K562 (cell line): Measurements from ENCODE around the gene GARNL3. TPM values are rescaled to one million over a fixed set of nuclear protein-coding genes. Genes with fewer than 3 reads are reported as not detected.

Experiments
- ARID2 ChIP-seq: fragments of 450-650 bp; IDR thresholded peaks from 2 replicates; pipeline ENCODE4 v1.6.1; 2017; ENCODE audit warnings: antibody characterized with exemption, mild to moderate bottlenecking
- C11orf30 ChIP-seq: fragments of 450-650 bp; IDR thresholded peaks from 2 replicates; pipeline ENCODE4 v1.6.1; 2016; ENCODE audit warnings: low read depth, mild to moderate bottlenecking
- CTCFL ChIP-seq: IDR thresholded peaks from 2 replicates; pipeline ENCODE4 v1.6.1; 2011; ENCODE audit warnings: borderline replicate concordance, low read depth, mild to moderate bottlenecking, moderate library complexity, low read length; ENCODE audit not compliant: insufficient read depth, poor library complexity, severe bottlenecking
- ELF2 ChIP-seq: fragments of 250-450 bp; sonication (Bioruptor Pico); IDR thresholded peaks from 2 replicates; pipeline ENCODE4 v1.5.0; 2021; ENCODE audit warnings: mild to moderate bottlenecking
- ETS2 ChIP-seq: IDR thresholded peaks from 2 replicates; pipeline ENCODE4 v1.6.1; 2016; ENCODE audit warnings: borderline replicate concordance, missing genetic modification characterization, mild to moderate bottlenecking, moderate library complexity, missing compliant biosample characterization; ENCODE audit not compliant: poor library complexity, severe bottlenecking
- PURB ChIP-seq: sonication (generic); formaldehyde crosslinking; IDR thresholded peaks from 2 replicates; pipeline ENCODE4 v1.9.0; 2021; ENCODE audit warnings: low read depth, mild to moderate bottlenecking, missing genetic modification reagents
- SMARCA4 ChIP-seq: fragments of 450-650 bp; IDR thresholded peaks from 2 replicates; pipeline ENCODE4 v1.6.1; 2016
- SRSF7 ChIP-seq: fragments of 200-400 bp; formaldehyde crosslinking; optimal IDR thresholded peaks from 2 replicates; pipeline ENCODE3; 2017; ENCODE audit warnings: mild to moderate bottlenecking, low read depth, low read length
- STAT6 ChIP-seq: sonication (generic); formaldehyde crosslinking; IDR thresholded peaks from 2 replicates; pipeline ENCODE4 v1.8.1; 2023; ENCODE audit warnings: mild to moderate bottlenecking, missing genetic modification reagents
- TAF9B ChIP-seq: fragments of 450-650 bp; IDR thresholded peaks from 2 replicates; pipeline ENCODE4 v1.6.1; 2018; ENCODE audit warnings: mild to moderate bottlenecking; ENCODE audit not compliant: partially characterized antibody
- YY1 ChIP-seq, 3 experiments: IDR thresholded peaks; 2 replicates each; pipeline ENCODE4 v1.6.1; 2011; ENCODE audit warnings: low read length in 2 of 3, mild to moderate bottlenecking in 2 of 3, moderate library complexity in 2 of 3, borderline replicate concordance in 1 of 3, control low read depth in 1 of 3, low read depth in 1 of 3; ENCODE audit not compliant: insufficient read depth in 3 of 3, insufficient replicate concordance in 2 of 3, control insufficient read depth in 1 of 3, insufficient read length in 1 of 3; ENCODE audit errors: extremely low read depth in 1 of 3
- ZBTB33 ChIP-seq: sonication (generic); formaldehyde crosslinking; IDR thresholded peaks from 2 replicates; pipeline ENCODE4 v1.8.1; 2023; ENCODE audit warnings: mild to moderate bottlenecking, missing genetic modification reagents
- ZBTB8A ChIP-seq: fragments of 450-650 bp; IDR thresholded peaks from 2 replicates; pipeline ENCODE4 v1.6.1; 2018; ENCODE audit warnings: mild to moderate bottlenecking, moderate library complexity; ENCODE audit not compliant: partially characterized antibody
- ZNF217 ChIP-seq: sonication (generic); formaldehyde crosslinking; IDR thresholded peaks from 2 replicates; pipeline ENCODE4 v1.8.0; 2022; ENCODE audit warnings: mild to moderate bottlenecking, missing genetic modification reagents
- ZNF316 ChIP-seq: fragments of 450-650 bp; IDR thresholded peaks from 2 replicates; pipeline ENCODE4 v1.6.1; 2016
- ZNF445 ChIP-seq: fragments of 250-450 bp; sonication (Bioruptor Pico); IDR thresholded peaks from 2 replicates; pipeline ENCODE4 v1.4.0; 2020; ENCODE audit warnings: low read depth, mild to moderate bottlenecking, moderate library complexity
- ZNF639 ChIP-seq, 2 experiments: fragments of 200-800 bp in 1 of 2; sonication (Bioruptor generic) in 1 of 2; sonication (generic) in 1 of 2; formaldehyde crosslinking in 1 of 2; IDR thresholded peaks in 1 of 2; conservative IDR thresholded peaks in 1 of 2; 2 replicates each; pipeline versions ENCODE4 v1.5.0 to v1.6.1; 2016 to 2020; ENCODE audit warnings: missing compliant biosample characterization in 1 of 2, missing genetic modification characterization in 1 of 2, missing genetic modification reagents in 1 of 2
- ZNF696 ChIP-seq: fragments of 250-450 bp; sonication (Bioruptor Pico); conservative IDR thresholded peaks from 2 replicates; pipeline ENCODE4 v1.4.0; 2020; ENCODE audit warnings: mild to moderate bottlenecking, moderate library complexity
- polyA plus RNA-seq, 8 experiments: library from polyadenylated mRNA; depleted of rRNA in 4 of 8; stranded (reverse) in 5 of 8; unstranded in 3 of 8; fragments of >200 nt; fragmentation: Nextera tagmentation in 2 of 8; fragmentation: Illumina TruSeq in 1 of 8; extraction: Ambion mirVana in 2 of 8; extraction: Trizol in 1 of 8; gene quantifications; 2 replicates each; pipeline versions ENCODE4 v1.2.1 to v1.2.3, GENCODE V29; 2011 to 2014; ENCODE audit warnings: inconsistent platforms in 1 of 8, missing spikeins in 1 of 8
- total RNA-seq, 7 experiments: library from RNA; depleted of rRNA in 6 of 7; stranded (reverse); fragments of >200 nt in 6 of 7; fragmentation: Illumina TruSeq in 2 of 7; extraction: Trizol in 2 of 7; gene quantifications; 2 replicates each; pipeline versions ENCODE4 v1.2.1 to v1.2.3, GENCODE V29; 2011 to 2021; ENCODE audit warnings: low replicate concordance in 1 of 7

Gene GARNL3
- total and polyA plus RNA-seq, 9 of the 15 experiments (the other 6 are each of a cell fraction or from before 2014, with no cell fraction given), result 0.35 to 2.7 (median 1.6) TPM

- TF ChIP-seq ZNF639 (CRISPR knock-in tag; conservative IDR thresholded peaks at IDR 0.05 in 1 of 2, IDR thresholded peaks at IDR 0.05 in 1 of 2) (peak in 1 of 2 experiments; percentile 88; a peak in 2 of 4 replicates), YY1 (IDR thresholded peaks at IDR 0.05; ENCODE audit: borderline replicate concordance in 1 of 3, control insufficient read depth in 1 of 3, extremely low read depth in 1 of 3, insufficient read depth in 3 of 3, insufficient read length in 1 of 3, insufficient replicate concordance in 2 of 3, low read depth in 1 of 3, low read length in 2 of 3) (peak in 2 of 3 experiments; percentile 59 to 70), ETS2 (tag) (no peak), STAT6 (no peak), CTCFL (peak; percentile 17), ZNF696 (CRISPR knock-in tag) (no peak), ARID2 (no peak), ZBTB33 (CRISPR knock-in tag) (no peak), PURB (CRISPR knock-in tag) (no peak), ZNF445 (CRISPR knock-in tag) (no peak), SMARCA4 (0 out of 2 replicates have a peak, but pooled peaks have one; percentile 11), SRSF7 (no peak), ZNF217 (CRISPR knock-in tag) (no peak), TAF9B (no peak), ZBTB8A (no peak), C11orf30 (peak; percentile 94), ELF2 (CRISPR knock-in tag) (0 out of 2 replicates have a peak, but pooled peaks have one; percentile 26), ZNF316 (no peak)
Observed at GRCh38 chr9:127423934-127424675, 159.5 kb downstream of the GARNL3 start, which contains the start of gene ZNF79 (continued).
